ENCODE data around the gene PRCC.

Gene PRCC

DNA sequence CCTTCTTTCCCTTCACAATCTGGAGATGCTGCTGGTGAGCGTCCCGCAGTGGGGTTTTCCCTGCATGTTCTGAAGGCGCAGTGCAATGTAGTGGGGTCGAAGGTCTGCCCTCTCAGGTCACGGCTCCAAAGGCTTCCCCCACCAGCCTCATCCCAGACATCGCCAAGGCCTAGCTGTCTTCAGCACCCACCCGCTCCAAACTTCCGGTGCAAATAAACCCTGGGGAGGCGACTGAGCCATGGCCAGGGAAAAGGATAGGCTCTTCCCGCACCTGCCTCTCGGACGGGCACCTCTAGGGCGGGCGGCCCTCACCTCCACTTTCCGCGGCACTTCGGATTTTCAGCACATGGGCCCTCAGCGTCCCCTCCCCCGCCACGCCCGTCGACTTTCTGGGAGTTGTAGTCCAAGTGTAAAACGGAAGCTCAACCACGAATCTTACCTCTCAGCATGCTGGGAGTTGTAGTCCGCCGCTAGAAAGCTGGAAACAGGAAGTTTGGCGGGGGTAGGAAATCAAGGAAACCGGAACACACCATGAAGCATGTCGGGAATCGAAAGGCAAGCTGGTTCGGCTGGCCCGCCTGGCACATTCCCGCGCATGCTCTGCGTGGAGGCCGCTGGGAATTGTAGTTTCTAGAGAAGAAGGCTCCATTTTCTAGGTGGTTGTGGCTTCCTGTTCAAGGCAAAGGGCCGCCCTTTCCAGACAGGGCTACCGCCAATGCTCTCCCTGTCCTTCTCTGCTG lies 26.4 kb upstream of the PRCC start, which contains the start of gene MRPL24:
Gene MRPL24, minus strand, starts transcription at position 348 of the 740 bp plus-strand sequence. CDS start 2,384 bp downstream, outside the sequence.
- Mint-ChIP-seq H3K36me3 (ENCODE audit: low read depth) (peaks cover 58% of the 10 kb centered on the region), H3K27me3 (no peaks in the 10 kb centered on the region), H3K27ac (peak within 1 kb of the TSS; percentile 98), H3K4me3 (peak within 1 kb of the TSS; percentile 96), H3K9me3 (no peaks in the 10 kb centered on the region), H3K4me1 (peaks cover 48% of the 10 kb centered on the region)
- DNase-seq (peak; percentile 94), ATAC-seq (peak; percentile 88)

DNA sequence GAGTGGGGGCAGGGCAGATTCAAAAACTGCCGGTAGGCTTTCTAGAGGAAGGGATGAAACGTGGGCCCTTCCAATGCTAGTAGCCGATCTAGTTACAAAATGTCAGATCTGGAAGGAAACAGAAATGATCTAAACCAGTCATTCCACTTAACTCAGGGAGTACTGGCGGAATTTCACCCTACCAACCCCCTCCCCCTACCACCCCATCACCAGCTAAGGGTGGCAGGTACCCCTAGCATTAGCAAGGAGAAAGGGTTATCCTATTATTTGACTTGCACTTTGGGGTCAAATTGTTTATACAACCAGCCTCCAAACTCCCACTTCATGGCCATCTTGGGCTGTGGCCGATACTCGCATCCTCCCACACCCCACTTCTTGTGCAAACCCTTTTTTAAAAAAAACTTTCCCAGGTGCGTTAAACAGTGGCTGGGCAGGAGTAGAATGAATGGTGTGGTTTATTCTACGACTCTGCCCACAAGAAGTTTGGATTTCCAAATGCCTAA lies 25.8 kb upstream of the PRCC start:
- DNase-seq (no peak), ATAC-seq (no peak)
- Mint-ChIP-seq H3K27me3 (no peaks in the 10 kb centered on the region), H3K36me3 (ENCODE audit: low read depth) (peaks cover 58% of the 10 kb centered on the region), H3K27ac (peak overlapping the region; percentile 98), H3K4me1 (peaks cover 54% of the 10 kb centered on the region), H3K4me3 (peak overlapping the region; percentile 96), H3K9me3 (no peaks in the 10 kb centered on the region)

DNA sequence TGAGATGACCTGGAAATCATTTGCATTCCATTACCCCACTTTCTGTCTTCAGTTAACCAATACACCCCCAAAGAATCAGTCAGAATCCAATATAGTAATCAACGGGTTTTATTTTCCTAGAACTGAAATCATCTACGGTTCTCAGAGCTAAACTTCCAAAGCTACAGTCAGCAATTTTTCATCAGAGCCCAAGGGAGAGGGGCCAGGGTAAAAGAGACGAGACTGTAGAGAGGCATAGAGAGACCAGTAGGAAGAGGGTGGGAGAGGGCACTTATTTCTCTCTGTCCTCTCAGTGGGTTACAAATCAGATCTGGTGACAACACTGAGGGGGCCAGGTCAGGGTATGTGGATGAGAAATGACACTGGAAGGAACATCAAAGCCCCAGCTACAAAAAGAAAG lies 25.3 kb upstream of the PRCC start:
- Mint-ChIP-seq H3K36me3 (ENCODE audit: low read depth) (peaks cover 57% of the 10 kb centered on the region), H3K4me3 (peak overlapping the region; percentile 96), H3K27ac (peak overlapping the region; percentile 98), H3K4me1 (peaks cover 59% of the 10 kb centered on the region), H3K27me3 (no peaks in the 10 kb centered on the region), H3K9me3 (no peaks in the 10 kb centered on the region)
- ATAC-seq: no peak
- no peak for DNase-seq

DNA sequence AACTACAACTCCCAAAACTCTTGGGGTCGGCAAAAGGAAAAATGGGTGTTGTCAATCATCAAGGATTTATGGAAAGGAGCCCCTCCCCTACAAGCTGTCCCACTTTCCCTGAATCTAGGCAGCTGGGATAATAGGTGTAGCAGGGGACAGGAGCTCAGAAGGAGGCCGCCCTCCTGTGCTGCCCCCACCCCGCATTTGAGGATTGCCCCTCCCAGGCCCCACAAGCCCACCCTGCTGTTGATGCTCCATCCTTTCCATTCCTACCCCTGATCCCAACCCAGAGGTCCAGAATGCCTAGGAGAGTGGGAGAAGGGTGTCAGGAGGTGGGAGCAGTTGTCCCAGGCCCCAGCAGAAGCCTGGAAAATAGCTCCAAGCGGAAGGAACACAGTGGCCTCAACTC lies 24.5 kb upstream of the PRCC start:
- ATAC-seq: no peak
- peaks cover 65% of the 10 kb centered on the region for H3K4me1 Mint-ChIP-seq
- H3K9me3 Mint-ChIP-seq: no peaks in the 10 kb centered on the region
- peaks cover 58% of the 10 kb centered on the region for H3K36me3 Mint-ChIP-seq (ENCODE audit: low read depth)
- H3K27ac Mint-ChIP-seq: peak overlapping the region; percentile 98
- DNase-seq: no peak
- H3K27me3 Mint-ChIP-seq: no peaks in the 10 kb centered on the region
- no peak overlapping the region for H3K4me3 Mint-ChIP-seq

DNA sequence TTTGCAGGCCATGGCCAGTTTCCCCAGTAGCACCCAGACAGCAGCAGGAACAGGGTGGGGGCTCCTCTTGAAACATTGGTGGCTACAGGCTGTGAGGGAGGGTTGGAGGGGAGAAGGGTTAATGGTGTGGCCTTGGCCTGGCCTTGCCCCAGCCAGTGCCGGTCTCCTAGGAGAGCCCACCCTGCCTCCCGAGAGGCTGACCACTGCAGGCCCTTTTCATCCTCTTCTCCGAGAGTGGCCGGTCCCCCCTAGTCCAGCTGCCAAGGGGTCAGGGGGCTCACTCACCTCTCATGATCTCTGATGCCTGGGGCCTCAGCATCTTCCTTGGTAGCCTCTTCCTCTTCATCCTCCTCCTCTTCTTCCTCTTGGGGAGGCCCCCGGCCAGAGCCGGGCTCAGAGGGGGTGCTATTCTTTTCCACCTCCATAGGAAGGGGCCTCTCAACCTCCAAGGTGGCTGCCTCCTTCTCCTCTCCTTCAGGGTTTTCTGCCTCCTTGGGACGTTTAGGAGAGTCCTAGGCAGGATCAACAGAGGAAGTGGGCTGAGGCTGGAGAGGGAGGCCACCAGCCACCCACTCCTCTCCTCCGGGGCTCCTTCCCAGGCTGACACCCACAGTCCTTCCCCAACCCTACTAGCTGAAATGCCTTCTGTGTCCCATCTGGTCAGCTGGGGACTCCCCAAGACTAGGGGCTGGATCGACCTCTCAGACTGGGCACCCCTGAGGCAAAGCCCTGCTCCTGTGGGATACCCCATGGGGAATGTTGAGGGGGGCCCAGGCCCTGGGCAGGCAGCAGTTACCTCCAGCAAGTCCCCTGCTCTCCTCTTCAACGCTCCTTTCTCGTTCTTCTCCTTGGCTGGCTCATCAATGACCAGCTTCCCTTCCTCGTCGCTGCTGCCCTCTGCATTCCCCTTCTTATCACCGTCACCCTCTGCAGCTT lies 23.7 kb upstream of the PRCC start:
- peaks cover 71% of the 10 kb centered on the region for H3K4me1 Mint-ChIP-seq
- peaks cover 53% of the 10 kb centered on the region for H3K36me3 Mint-ChIP-seq (ENCODE audit: low read depth)
- H3K27me3 Mint-ChIP-seq: no peaks in the 10 kb centered on the region
- no peak for ATAC-seq
- DNase-seq: no peak
- no peaks in the 10 kb centered on the region for H3K9me3 Mint-ChIP-seq
- no peak overlapping the region for H3K4me3 Mint-ChIP-seq
- H3K27ac Mint-ChIP-seq: peak overlapping the region; percentile 29

DNA sequence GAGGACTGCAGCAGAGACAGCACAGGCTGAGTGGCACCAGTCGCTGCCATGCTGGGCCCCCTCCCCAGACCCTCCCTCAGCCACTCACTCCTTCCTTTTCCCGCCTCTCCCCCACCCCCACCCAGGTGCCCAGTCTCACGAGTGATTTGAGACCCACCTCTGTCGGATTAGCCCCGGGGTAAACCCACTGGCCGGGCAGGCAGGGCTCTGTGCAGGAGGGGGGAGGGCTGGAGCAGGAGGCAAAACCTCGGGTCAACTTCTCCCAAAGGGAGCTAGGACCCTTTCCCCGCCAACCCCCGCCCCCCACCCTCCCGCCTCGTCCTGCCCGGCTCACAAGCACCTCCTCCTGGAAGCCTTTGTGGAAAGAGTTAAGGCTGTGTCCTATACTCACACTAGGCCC lies 23.0 kb upstream of the PRCC start:
- H3K27me3 Mint-ChIP-seq: no peaks in the 10 kb centered on the region
- no peak for ATAC-seq
- no peak overlapping the region for H3K27ac Mint-ChIP-seq
- peaks cover 71% of the 10 kb centered on the region for H3K4me1 Mint-ChIP-seq
- peaks cover 53% of the 10 kb centered on the region for H3K36me3 Mint-ChIP-seq (ENCODE audit: low read depth)
- no peak overlapping the region for H3K4me3 Mint-ChIP-seq
- no peak for DNase-seq
- no peaks in the 10 kb centered on the region for H3K9me3 Mint-ChIP-seq

DNA sequence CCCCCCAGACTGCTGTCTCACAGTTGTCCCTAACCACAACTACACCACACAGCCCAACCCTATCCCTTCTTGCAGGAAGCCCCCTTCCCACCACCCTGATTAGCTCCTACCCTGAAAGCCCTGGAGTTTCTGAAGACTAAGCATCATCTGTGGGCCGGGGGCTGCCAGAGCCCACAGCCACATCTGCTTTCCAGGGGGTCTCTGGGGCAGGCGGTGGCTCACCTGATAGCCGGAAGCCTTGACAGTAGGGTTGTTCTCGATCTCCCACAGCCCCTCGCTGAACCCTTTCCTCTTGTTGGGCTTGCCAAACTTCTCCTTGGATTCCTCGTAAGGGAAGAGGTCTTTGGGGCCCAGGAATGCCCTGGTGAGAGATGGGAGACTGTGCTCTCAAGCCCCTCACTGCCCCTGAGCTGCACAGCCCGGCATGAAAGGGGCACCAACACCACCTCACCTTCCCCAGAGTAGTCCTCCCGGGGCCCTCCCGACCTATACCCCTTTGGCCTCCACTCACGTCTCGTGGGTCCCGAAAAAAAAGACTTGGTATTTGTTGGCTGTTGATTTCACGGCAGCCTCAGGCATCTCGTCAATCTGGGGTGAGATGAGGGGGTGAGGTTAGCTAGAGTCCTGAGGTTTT lies 22.4 kb upstream of the PRCC start:
- H3K27ac Mint-ChIP-seq: peak overlapping the region; percentile 94
- no peak overlapping the region for H3K4me3 Mint-ChIP-seq
- DNase-seq: no peak
- H3K36me3 Mint-ChIP-seq (ENCODE audit: low read depth): peaks cover 56% of the 10 kb centered on the region
- H3K9me3 Mint-ChIP-seq: no peaks in the 10 kb centered on the region
- peaks cover 72% of the 10 kb centered on the region for H3K4me1 Mint-ChIP-seq
- ATAC-seq: no peak
- H3K27me3 Mint-ChIP-seq: no peaks in the 10 kb centered on the region

DNA sequence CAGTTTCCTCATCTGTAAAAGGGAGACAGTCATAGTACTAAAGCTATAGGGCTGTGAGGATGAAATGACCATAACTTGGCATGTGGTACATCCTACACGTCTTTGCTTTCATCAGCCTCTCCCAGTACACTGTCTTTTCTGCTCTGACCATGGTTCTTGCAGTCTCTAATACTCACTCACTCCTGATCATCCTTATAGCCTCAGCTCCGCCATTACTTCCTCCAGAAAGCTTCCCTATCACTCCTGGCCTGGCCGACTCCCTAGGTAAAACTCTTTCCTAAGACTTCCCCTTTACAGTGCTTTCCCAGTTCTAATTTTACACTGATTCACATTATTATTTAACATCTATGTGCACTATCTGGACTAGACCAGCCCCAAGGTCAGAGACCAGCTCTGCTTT lies 21.5 kb upstream of the PRCC start:
- Mint-ChIP-seq H3K4me1 (peaks cover 68% of the 10 kb centered on the region), H3K27me3 (no peaks in the 10 kb centered on the region), H3K4me3 (no peak overlapping the region), H3K36me3 (ENCODE audit: low read depth) (peaks cover 56% of the 10 kb centered on the region), H3K27ac (peak overlapping the region; percentile 94), H3K9me3 (no peaks in the 10 kb centered on the region)
- ATAC-seq (no peak), DNase-seq (no peak)

DNA sequence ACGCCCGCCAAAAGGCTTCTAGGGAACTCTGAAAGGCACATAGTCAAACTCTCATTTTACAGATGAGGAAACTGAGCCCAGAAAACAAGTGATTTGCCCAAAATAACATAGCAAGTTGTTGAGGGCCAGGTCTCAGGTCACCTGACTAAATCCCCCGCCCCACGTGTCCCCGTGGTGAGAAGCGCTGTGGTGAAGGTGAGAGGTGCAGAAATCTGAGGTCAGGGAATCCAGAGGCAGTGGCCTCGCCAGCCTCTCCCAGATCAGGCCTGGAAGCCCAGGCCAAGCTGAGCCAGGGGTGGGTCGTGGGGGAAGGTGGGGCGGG lies 21.0 kb upstream of the PRCC start:
- no peak for ATAC-seq
- H3K27me3 Mint-ChIP-seq: no peaks in the 10 kb centered on the region
- peak overlapping the region; percentile 92 for H3K4me3 Mint-ChIP-seq
- H3K4me1 Mint-ChIP-seq: peaks cover 64% of the 10 kb centered on the region
- no peaks in the 10 kb centered on the region for H3K9me3 Mint-ChIP-seq
- peak overlapping the region; percentile 94 for H3K27ac Mint-ChIP-seq
- peaks cover 53% of the 10 kb centered on the region for H3K36me3 Mint-ChIP-seq (ENCODE audit: low read depth)
- DNase-seq: no peak

DNA sequence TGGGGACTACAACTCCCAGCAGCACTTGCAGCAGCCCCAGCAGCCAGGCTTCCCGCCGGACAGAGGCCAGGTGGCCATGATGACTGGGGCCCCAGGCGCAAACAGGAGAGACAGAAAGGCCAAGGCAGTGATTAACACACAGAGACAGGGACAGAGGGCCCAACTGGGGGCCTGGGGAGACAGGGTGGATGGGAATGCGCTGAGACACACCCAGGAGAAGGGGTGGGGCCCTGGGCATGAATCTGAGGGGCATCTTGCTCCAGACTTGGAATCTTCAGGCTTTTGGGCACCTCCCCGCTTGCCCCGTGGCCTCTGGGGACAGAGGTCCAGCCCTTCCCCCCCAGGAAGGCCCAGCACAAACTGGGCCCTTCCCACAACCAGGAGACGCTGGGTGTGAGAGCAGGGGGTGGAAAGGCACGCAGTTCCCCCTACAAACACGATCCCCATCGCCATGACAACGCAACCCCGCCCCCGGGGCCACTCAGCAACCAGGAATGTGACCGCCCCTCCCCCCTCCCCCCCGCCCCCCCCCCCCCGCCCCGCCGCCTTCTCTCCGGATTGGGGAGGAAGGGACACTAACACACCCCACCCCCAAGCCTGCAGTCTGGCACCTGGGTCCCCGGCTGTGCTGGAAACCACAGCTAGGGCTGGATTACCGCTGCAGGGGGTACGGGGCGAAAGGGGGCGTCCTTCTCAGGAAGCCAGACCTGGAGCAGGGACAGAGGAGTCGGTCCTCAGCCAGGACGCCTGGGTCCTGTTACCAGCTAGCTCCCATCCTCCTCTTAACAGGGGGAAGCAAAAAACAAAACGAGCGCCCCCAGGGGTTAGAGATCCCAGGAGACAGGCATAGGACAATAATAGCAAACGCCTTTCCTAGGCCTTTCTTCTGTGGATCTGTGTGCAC lies 20.4 kb upstream of the PRCC start:
- Mint-ChIP-seq H3K27me3 (no peaks in the 10 kb centered on the region), H3K9me3 (no peaks in the 10 kb centered on the region), H3K4me3 (peak overlapping the region; percentile 92), H3K4me1 (peaks cover 58% of the 10 kb centered on the region), H3K27ac (peak overlapping the region; percentile 98), H3K36me3 (ENCODE audit: low read depth) (peaks cover 48% of the 10 kb centered on the region)
- DNase-seq: peak; percentile 75
- ATAC-seq: no peak

DNA sequence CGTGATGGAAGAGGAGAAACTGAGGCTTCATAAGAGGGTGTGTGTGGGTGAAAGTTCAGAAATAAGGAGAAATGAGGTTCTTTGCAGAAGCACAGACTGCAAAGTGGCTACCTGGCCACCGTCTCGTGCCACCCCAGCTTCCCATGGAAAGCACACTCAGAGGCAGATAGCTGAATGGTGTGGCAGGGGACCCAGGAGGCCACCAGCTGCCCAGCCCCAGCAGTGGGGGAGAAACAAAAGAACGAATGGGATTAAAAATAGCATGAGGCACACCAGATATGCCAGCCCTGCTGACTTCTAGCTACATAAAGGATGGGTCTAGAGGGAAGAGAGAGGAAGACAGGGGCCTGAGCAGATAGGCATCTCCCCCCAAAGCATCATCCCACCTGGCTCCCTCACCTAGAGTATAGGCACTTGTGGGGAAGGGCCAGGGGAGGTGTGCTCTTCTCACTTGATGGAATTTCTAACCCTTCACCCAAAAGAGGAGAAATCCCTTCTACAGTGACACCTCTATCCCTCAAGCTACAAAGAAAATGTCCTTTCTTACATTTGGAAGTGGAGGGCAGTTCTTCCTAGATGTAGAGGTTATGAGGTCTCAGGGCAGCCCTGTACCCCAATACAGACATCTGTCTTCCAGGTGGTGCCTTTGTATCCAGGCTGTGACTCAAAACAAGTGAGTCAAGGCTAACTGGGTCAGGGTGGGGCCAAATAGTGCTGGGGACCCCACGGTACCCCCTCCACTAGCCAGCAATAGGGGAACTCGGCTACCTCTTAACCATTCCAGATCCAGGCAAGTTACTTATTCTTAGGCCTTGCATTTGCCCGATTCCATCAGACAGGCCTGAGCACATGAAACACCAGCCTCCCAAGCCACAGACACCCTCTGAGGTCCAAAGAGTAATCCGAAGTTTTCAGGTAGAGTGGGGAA lies 19.3 kb upstream of the PRCC start:
- Mint-ChIP-seq H3K36me3 (ENCODE audit: low read depth) (peaks cover 42% of the 10 kb centered on the region), H3K27me3 (no peaks in the 10 kb centered on the region), H3K4me3 (peak overlapping the region; percentile 92), H3K4me1 (peaks cover 54% of the 10 kb centered on the region), H3K27ac (peak overlapping the region; percentile 98), H3K9me3 (no peaks in the 10 kb centered on the region)
- ATAC-seq: no peak
- DNase-seq: no peak

DNA sequence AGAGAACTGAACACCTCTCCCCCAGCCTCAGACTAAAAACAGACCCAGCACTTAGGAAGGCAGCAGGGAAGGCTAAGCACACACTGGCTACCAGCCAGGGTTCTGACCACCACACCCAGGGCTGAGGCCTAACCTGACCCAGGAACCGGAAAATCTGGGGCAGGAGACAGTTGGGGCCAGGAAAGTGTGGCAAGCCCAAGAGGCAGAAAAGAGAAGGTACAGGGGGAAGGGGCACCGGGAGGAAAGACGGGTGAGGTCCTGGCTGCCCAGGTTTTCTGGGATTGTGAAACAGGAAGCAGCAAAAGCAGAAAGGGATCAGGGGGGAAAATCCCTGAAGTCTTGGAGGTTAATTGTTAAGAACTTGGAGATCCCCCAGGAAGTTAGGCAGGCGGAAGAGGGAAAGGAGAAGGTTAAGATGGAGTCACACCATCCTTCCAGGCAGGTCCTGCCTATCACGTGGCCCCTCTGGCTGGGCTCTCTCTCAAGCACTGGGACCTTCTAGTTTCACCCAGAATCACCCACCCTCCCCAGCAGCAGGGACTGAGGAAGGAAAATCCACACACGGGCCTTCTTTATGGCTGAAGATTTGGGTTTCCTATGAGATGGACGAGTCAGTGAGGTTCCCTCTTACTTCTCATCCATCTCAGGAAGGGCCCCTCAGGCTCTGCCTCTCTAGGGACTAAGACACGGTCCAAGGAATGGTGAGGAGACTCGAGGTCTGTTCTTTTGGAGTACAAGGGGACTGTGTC lies 18.5 kb upstream of the PRCC start:
- DNase-seq: peak; percentile 40
- no peaks in the 10 kb centered on the region for H3K9me3 Mint-ChIP-seq
- H3K27me3 Mint-ChIP-seq: no peaks in the 10 kb centered on the region
- peaks cover 58% of the 10 kb centered on the region for H3K4me1 Mint-ChIP-seq
- ATAC-seq: no peak
- H3K4me3 Mint-ChIP-seq: peak overlapping the region; percentile 92
- peak overlapping the region; percentile 98 for H3K27ac Mint-ChIP-seq
- H3K36me3 Mint-ChIP-seq (ENCODE audit: low read depth): peaks cover 40% of the 10 kb centered on the region
